Measurements from ENCODE around the gene CLCN7. TPM values are rescaled to one million over a fixed set of nuclear protein-coding genes. Genes with fewer than 3 reads are reported as not detected.
A peak's percentile ranks its signal among the peaks of the same experiment; 100 is the strongest.
"Not testable (repeated sequence)": the region's sequence is repeated elsewhere in the genome, so short reads cannot be mapped to it uniquely, and the experiment has no call there.

The CLCN7 gene
- total RNA-seq, 1 donor from 2014 or later, result 29.5 TPM

DNA sequence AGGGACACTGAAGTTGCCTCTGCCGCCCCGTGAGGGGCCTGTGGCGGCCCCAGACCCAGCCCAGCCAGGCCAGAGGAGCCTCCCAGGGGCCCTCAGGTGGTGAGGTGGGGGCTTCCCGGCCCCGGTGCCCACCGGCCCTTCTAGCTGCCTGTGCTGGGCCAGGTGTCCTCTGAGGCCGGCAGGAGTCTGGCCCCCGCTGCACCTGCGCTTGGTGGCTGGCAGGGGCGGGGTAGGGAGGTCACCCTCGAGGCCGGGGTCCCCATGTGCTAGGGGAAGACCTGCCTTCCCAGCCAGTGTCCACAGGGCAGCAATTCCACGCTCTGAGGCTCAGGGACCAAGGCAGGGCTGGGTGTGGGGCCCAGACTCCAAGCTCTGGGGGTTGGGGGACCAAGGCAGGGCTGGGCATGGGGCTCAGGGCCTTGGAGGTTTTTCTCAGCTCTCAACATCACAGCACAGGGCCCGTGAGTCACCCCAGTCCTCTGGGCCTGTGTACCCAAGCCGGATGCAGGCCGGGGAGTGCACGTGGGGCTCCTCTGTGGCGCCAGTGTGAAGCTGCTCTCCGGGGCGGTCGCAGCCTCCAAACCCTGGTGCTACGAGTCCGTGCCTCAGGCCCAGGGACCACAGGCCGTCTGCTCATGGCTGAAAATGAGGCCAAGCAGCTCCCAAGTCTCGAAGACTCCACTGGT is 29.2 kb downstream of the CLCN7 start:
- no peak for DNase-seq

DNA sequence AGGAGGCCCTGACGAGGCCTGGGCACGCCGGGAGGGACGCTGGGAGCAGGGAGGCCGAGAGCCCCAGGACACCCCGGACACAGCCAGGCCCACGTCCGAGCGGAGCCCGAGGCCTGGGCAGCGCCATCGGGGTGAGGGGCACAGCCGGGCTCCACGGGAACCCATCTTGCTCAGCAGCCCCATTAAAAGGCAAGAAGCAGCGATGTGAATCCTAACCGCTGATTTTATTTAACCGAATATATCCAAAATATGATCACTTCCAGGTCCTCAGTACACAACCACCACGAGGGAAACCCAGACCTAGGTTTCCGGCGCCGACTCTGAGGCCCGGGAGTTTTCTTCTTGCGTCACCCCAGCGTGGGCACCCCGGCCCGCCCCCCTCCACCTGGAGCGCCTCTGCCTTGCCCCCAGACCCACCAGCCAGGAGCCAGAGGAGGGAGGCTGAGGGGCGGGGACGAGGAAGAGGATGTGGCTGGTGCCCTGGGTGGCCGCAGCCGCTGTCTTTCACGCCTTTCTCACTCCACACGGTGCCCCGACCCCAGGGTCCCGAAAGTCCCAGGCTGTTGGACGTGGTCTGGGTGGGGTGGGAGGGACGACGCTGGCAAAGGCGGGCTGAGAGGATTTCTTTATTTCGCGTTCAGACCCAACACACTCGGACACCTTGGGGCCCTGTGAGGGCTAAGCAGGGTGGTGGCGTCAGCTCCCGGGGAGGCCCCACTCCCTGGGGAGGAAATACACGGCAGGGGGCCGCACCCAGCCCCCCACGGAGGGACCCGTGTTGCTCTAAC is 29.9 kb downstream of the CLCN7 start:
- no peak for DNase-seq

DNA sequence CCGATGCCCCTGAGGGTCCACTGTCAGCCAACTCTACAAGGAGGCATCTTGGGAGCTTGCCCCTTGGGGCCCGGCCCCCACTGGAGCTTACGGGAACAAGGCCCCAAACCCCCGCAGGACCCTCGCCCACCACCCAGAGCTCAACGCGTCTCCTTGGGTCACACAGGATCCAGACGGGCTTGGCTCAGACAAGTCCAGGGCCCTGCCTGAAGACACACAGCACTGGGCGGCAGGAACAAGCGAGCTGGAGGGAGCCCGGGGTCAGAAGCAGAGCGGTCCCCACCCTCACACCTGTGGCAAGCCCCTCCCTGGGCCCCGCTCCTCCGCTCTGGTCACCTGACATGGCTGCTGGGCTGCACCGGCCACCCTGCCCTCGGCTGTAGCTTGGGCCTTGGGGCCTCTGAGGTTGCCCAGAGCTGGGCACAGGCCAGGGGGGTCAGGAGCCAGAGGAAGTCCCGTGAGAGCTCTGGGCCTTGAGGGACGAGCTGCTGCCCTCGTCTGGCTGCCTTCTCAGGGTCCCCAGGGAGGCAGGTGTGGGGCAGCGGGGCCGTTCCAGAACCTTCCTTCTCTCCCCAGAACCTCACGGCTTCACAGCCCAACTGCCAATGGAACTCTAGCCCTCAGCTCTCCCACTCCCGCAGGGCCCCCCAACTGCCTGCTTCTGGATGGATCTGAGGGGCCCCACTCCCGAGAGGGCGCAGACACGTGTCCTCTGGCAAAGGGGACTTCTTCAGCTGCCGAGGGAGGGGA is 30.7 kb downstream of the CLCN7 start, which contains the start of gene CCDC154:
Gene CCDC154 (minus strand): TSS at position 577 of the 750 bp plus-strand sequence. CDS start 234 bp downstream, at position 343.
- no peak for DNase-seq

DNA sequence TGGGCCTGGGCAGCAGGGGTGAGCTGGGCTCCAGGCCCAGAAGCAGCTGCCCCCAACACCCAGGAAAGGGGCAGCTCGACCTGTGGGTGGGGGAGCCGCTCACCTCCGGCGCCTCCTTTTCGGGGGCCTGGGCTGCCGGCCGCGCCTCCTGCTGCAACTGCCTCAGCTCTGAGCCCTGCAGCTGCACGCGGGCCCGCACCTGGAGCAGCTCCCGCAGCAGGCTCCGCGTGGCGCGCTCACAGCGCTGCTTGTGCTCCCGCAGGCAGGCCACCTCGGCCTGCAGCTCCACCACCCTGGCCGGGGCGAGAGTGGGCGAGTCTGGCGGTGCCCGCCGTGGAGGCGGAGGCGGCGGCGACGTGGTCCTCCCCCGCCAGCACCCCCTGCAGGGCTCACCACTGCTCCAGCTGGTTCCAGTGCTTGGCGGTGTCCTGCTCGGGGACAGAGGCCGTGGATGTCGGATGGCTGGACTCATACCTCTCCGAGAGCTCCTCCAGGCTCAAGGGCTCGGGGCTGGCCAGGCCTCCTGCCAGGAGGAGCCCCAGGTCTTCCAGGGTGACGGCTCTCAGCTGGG is 31.3 kb downstream of the CLCN7 start:
- DNase-seq, result no peak

DNA sequence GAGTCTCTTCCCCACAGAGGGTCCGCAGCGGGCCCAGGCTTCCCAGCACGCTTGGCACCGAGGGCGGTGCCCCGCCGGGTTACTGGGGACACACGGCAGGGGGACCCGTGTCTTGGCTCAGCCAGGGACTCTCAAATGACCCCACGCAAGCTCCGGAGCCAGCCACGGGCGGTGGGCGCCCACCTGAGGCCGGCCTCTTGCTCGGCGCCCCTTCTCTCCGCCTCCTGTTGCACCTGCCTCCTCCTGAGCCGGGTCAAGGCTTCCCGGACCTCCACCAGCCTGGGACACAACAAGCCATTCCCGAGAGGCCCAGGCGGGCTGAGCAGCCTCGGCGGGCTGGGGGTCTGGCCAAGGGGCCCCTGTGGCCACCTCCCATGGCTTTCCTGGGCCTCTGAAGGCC is 32.1 kb downstream of the CLCN7 start:
- no peak for DNase-seq

DNA sequence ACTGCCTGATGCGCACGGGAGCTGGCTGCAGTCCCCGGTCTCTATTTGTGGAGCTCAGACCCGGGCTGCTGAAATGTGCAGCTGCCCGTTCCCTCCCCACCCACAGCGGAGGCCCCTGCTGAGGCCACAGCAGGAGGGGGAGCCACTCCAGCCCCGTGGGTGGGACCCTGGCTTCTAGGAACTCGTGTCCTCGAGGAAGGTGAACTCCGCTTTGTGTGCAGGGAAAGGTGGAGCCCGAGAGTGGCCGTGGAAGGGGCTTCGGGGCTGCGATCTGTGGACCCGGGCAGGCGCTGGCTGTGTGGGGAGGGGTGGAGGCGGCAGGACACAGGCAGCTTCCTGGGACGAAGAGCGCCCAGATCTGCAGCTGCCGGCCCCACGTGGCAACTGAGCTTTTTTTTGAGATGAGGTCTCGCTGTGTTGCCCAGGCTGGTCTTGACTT is 33.4 kb downstream of the CLCN7 start:
- peak; percentile 32 for DNase-seq

DNA sequence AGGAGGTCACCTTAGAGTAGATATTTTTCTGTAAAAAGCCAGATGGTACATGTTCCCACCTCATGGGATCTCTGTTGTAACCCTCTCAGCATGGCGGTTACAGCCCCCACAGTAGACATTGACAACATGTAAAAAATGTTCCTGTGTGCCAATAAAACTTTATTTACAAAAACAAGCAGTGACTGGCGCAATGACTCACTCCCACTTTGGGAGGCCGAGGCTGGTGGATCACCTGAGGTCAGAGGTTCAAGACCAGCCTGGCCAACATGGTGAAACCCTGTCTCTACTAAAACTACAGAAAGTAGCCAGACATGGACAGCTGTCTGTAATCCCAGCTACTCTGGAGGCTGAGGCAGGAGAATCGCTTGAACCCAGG is 35.1 kb downstream of the CLCN7 start:
- DNase-seq, result not testable (repeated sequence)

DNA sequence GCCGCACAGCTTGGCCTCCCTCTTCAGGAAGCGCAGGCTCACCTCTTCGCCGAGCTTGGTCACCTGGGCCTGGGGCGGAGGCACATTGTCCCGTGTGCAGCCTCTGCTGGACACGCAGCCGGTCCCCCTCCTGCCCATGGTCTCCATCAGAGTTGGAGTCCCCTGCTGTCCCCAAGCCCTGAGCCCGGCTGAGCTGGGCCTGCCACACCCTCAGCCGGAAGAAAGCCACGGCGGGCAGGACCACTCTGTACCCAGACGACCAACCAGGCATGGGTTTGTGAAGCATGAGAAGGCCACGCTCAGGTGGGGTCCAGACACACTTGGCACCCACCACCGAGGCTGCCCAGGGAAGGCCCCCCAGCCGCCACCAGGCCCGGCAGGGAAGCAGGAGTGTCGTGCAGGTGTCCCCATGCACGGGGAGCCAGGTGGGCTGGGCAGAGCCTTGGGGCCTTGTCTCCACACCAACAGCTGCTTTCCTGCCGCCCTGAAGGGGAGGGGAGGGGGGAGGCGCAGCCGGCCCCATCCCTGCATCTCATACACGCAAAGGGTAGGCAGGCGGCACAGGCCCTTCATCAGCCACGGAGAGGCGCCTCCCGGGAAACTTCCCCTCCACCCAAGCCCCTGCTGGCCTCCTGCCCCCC is 35.6 kb downstream of the CLCN7 start:
- DNase-seq, result no peak

DNA sequence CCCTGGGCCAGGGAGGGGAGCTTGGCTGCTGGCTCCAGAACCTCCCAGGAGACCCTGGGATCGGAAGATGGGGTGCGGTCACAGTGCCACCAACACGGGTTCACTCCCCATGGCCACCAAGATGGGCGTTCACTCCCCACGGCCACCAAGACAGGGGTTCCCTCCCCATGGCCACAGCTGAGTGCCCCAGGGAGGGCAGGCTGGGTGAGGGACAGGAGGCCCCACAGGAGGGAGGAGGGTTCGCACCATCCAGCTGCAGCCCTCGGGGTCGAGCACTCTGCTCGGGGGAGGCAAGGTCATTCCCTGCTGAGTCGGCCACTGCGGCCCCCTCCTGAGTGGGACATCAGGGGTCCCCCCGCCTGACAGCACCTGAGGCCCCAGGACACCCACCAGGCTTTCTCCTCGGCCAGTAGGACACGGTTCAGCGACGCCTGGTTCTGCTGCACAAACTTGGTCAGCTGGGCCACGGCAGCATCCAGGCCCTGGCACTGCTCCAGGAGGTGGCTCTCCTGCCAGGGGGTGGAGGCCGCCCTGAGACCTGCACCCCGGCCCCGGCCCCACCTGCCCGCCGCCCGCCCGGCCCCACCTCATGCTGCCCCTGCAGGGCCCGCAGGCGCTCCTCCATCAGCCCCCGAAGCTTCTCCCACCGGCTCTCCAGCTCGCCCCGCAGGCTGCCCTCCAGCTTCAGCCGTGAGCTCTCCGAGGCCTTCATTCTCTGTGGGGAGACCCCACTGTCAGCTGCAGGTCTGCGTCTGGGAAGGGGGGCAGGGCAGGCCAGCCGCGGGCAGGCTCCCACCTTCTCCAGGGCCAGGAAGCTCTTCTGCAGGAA is 36.4 kb downstream of the CLCN7 start:
- DNase-seq, result no peak

DNA sequence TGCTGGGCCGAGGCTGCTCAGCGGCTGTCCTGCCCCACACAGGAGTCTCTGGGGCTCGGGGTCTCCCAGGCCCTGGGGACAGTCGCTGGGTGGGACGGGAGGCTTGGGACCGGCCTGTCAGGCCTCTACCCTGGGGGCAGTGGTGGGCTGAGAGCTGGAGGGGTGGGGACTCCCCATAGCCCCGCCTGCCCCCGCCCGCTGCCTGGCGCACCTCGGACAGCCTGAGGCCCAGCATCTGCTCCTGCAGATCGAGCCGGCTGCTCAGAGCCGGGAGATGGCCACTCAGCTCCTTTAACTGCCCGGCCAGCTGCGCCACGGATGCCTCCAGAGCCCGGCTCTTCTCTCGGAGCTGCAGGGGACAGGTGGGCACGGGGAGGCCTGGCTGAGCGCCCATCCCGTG is 37.2 kb downstream of the CLCN7 start:
- DNase-seq, result no peak

DNA sequence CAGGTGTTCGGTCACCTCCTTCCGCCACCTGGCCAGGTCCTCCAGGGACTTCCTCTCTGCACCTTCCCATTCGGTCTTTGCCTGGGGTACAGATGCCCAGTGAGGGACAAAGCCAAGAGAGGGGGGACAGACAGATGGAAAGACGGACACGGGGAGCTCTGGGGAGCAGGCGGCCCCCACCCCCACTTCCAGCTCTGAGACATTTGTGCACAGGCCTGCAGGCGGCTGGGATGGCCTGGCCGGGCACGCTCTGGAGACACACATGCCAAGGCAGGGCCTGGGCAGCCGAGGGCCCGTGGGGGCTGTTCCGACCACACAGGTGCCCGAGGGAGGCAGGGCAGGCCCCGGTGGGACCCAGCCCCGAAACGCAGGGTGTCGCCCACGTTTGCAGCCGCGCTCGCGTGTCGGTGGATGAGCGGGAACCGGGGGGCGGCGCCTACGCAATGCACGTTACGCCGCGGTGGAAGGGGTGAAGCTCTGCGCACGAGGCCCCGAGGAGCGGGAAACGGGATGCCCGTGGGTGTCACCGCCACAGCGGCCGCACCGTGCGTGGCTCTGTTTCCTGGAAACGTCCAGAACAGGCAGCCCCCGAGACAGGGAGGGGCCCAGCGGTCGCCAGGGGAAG is 38.0 kb downstream of the CLCN7 start:
- no peak for DNase-seq

DNA sequence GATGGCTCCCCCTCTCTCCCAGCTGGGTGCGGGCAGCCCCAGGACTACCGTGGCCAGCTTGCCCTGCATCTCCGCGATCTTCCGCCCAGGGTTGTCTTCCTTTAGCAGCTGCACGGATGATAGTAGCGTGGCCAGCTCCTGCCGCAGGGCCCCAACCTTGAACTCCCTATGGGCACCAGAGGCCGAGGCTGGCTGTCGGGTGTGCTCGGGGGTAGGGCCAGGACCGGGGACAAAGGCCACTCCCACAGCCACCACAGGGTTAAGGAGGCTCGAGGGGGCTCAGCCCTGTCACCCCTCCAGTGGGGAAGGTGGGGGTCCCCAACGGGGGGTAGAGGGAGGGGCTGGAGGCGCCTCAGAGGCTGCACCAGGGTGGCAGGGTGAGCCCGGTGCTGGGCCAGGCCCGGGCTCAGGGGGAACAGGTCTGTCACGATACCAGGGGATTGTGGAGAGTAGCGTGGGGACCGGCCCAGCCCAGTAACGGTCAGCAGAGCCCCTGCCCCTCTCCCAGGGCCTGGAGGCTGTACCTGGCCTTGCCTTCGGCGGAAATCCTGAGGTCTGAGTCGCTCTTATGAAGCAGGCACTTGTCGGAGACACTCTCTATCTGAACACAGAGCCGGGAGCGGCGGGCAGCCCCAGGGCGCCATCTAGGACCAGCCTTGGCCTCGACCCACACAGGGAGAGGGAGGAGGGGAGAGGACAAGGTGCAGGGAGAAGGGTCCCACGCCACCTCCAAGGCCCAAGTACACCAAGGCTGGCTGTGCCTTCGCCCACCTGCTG is 38.7 kb downstream of the CLCN7 start:
- DNase-seq, result no peak

DNA sequence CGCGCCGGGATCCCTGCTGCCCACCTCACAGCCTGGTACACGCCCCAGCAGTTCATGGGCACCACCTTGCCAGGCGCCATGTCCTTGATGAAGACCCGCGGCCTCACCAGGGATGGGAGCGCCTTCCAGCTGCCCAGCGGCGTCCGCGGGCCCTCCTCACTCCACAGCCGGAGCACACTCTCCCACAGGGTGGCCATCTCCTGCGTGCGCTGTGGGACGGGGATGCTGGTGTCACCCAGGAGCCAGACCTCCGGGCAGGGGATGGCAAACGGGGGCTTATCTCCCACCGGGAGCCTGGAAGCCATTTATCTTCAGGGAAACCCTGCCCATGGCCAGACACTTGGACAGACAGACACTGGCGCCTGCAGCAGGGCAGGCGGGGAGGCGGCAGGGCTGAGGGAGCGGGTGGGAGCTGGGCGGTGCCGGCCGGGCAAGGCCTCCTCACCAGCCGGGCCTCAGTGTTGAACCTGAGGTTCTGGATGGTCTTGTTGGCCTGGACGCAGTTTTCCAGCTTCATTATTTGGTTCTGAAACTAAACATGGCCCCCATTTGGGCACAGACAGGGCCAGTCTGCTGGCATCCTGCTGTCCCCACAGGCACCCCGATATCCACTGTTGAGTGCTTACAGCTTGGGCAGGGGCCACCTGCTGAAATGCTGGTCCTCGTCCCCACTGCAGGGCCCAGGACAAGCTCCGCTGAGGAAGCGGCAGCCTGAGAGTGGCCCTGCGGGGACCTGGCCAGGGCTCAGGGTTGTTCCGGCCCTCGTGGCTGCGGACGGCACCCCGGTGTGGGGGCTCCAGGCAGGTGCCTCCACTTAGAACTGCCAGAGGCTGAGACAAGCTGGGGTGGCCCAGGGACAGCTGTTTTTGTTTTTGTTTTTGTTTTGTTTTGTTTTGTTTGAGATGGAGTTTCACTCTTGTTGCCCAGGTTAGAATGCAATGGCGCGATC is 39.9 kb downstream of the CLCN7 start:
- DNase-seq, result no peak

DNA sequence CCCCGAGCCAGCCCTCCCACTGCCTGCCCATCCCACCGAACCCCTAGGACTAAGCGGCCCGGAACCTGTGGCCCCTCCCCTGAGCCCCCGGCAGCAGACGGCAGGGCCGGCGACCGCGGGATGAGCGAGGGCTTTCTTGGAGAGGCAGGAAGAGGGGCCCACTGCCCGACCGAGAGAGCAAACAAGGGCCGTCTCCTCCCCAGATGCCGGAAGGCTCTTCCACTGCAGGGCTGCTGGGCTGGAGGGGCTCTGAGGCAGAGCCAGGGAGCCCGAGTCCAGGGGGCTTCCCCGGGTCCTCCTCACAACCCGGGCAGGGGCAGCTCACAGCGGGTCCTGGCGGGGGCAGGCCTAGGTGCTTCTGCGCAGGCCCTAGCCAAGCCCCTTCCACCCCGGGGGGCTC is 41.1 kb downstream of the CLCN7 start:
- DNase-seq, result no peak

DNA sequence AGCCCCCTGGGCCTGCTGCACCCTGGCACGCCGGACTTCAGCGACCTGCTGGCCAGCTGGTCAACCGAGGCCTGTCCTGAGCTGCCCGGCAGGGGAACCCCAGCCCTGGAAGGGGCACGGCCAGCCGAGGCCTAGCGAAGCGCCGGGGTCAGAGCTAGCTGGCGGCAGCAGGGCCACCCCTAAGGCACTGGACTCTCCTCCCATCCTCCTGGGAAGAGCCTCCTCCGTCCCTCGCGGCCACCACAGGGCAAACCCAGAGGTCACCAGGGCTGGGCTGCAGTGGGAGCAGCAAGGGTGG is 41.6 kb downstream of the CLCN7 start:
- DNase-seq, result no peak

DNA sequence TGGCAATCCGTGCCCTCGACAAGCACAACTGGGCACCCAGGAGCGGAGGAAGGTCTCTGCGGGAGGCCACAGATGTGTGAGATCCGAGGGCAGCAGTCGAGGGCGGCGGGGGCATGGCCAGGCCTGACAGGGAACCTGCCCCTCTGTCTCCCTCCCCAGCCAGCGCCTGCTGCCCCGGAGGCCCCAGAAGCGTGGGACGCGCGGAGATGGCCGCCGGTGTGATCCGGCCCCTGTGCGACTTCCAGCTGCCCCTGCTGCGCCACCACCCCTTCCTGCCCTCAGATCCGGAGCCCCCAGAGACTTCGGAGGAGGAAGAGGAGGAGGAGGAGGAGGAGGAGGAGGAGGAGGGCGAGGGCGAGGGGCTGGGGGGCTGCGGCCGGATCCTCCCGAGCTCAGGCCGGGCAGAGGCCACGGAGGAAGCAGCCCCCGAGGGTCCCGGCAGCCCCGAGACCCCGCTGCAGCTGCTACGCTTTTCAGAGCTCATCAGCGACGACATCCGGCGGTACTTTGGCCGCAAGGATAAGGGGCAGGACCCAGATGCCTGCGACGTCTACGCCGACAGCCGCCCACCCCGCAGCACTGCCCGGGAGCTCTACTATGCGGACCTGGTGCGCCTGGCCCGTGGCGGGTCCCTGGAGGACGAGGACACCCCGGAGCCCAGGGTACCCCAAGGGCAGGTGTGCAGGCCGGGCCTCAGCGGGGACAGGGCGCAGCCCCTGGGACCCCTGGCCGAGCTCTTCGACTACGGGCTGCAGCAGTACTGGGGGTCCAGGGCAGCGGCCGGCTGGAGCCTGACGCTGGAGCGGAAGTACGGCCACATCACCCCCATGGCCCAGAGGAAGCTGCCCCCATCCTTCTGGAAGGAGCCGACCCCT is 42.2 kb downstream of the CLCN7 start:
- DNase-seq, result no peak

DNA sequence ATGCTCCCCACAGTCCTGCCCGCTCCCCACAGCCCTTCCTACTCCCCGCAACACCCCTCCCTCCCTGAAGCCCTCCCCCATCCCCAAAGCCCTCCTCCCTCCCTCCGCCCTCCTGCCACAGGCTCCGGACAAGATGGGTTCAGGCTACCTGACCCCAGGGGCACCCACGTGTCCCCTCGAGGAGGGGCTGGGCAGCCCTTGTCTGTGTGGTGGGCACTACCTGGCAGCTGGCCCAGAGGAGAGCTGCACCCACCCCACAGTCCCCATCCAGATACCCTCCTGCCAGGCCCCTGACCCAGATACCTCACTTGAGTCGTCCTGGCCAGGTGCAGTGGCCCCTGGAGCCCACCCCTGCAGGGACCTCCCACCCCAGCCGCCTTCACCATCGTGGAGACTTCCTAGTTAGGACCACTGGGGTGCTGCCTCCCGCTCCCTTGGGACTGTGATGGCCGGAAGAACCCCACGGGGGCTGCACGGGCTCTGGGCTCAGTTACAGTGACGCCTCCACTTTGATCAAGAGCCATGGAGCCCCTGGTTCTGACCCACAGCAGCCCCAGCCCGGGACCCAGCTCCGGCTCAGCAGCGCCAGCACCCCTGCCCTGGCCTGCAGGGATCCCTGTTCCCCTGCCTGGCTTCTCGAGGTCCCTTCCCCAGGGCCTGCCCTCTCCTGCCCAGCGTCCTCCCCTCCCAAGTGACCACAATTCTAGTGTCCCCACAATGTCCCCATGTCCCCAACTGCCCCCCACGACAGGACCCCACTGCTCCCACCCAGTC is 43.1 kb downstream of the CLCN7 start:
- no peak for DNase-seq

Measured in tongue (tissue), 2 donors.